Bronchial epithelial cell (primary cell): ENCODE data around the gene HERC4. TPM values are rescaled to one million over a fixed set of nuclear protein-coding genes. Genes with fewer than 3 reads are reported as not detected.

Experiments used
- DNase-seq: peaks from one replicate; pipeline ENCODE4 v3.0.0-alpha.2; 2010; ENCODE audit warnings: low read depth
- FAIRE-seq: peaks from 2 replicates; lab custom pipeline; 2011; peaks lifted over from hg19 to GRCh38; lab: Jason Lieb, UNC
- H3K27me3 ChIP-seq: 2 replicates; pipeline ENCODE4 v1.5.1; 2011; ENCODE audit warnings: low read length; ENCODE audit not compliant: control insufficient read depth, insufficient read depth
- H3K36me3 ChIP-seq: 2 replicates; pipeline ENCODE4 v1.5.1; 2011; ENCODE audit warnings: low read length; ENCODE audit not compliant: control insufficient read depth, insufficient read depth
- H3K4me3 ChIP-seq: 2 replicates; pipeline ENCODE4 v1.5.1; 2011; ENCODE audit warnings: mild to moderate bottlenecking, low read depth, low read length, control low read depth
- CTCF ChIP-seq: IDR thresholded peaks from 2 replicates; pipeline ENCODE4 v1.5.1; 2011; ENCODE audit warnings: mild to moderate bottlenecking, moderate library complexity, low read length, control low read depth, inconsistent platforms; ENCODE audit not compliant: insufficient read depth, severe bottlenecking
- total RNA-seq: library from RNA; depleted of rRNA; stranded (reverse); fragments of >200 nt; gene quantifications from 2 replicates; pipeline ENCODE4 v1.2.1, GENCODE V29; 2014

Gene HERC4
- total RNA-seq, 1 donor from 2014 or later = 37.9 TPM

- DNase-seq (peak; percentile 69), FAIRE-seq (no peak)
- no peak overlapping the region for H3K4me3 ChIP-seq
- H3K36me3 ChIP-seq = no peaks in the 10 kb centered on the region
- no peaks in the 10 kb centered on the region for H3K27me3 ChIP-seq
- no peak for TF ChIP-seq CTCF
Measured at GRCh38 chr10:68052463-68052862, 22.6 kb downstream of the HERC4 start.

GRCh38 chr10:68049289-68050078, 25.6 kb downstream of the HERC4 start:
- FAIRE-seq (no peak), DNase-seq (no peak)

DNA sequence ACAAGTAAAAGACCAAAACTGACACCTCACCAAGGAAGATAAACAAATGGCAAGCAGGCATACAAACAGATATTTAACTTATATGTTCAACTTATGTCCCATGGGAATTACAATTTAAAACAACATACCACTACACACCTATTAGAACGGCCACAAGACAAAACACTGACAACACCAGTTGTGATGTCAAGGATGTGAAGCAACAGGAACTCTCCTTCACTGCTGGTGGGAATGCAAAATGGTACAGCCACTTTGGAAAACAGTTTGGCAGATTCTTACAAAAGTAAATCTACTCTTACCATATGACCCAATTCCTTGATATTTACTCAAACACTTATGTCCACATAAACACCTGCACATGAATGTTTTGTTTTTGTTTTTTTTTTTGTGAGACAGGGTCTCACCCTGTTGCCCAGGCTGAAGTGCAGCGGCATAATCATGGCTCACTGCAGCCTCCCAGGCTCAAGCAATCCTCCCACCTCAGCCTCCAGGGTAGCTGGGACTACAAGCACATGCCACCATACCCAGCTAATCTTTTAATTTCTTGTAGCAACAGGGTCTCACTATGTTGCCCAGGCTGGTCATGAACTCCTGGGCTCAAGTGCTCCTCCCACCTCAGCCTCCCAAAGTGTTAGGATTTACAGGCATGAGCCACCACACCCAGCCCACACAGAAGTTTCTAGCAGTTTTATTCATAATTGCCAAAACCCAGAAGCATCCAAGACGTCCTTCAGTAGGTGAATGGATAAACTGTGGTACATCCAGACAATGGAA, 27.3 kb downstream of the HERC4 start:
- H3K27me3 ChIP-seq = no peaks in the 10 kb centered on the region
- FAIRE-seq (no peak), DNase-seq (no peak)
- TF ChIP-seq CTCF = no peak
- no peaks in the 10 kb centered on the region for H3K36me3 ChIP-seq
- H3K4me3 ChIP-seq = no peak overlapping the region

More at GRCh38 chr10:68049289-68050078, 25.6 kb downstream of the HERC4 start:
- H3K27me3 ChIP-seq = no peaks in the 10 kb centered on the region
- no peak overlapping the region for H3K4me3 ChIP-seq
- TF ChIP-seq CTCF = no peak
- no peaks in the 10 kb centered on the region for H3K36me3 ChIP-seq

GRCh38 chr10:68047122-68047521, 28.0 kb downstream of the HERC4 start:
- FAIRE-seq (no peak), DNase-seq (no peak)
- TF ChIP-seq CTCF = no peak
- no peaks in the 10 kb centered on the region for H3K36me3 ChIP-seq
- H3K4me3 ChIP-seq = no peak overlapping the region
- H3K27me3 ChIP-seq = no peaks in the 10 kb centered on the region

DNA sequence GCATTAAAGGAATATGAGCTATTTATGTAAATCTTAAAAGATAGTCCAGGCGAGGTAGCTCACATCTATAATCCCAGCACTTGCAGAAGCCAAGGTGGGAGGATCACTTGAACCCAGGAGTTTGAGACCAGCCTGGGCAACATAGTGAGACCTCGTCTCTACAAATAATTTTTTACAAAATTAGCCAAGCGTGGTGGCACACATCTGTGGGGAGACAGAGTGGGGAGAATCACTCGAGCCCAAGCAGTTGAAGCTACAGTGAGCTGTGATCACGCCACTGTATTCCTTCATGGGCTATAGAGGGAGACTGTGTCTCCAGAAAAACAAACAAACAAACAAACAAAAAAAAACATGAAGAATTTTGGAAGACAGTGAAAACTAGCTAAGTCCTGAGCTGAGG, 28.4 kb downstream of the HERC4 start:
- TF ChIP-seq CTCF = no peak
- Histone ChIP-seq H3K36me3 (no peaks in the 10 kb centered on the region), H3K4me3 (no peak overlapping the region), H3K27me3 (no peaks in the 10 kb centered on the region)
- DNase-seq = no peak
- FAIRE-seq = no peak
